PC-3 (cell line): ENCODE measurements around the gene LMO2.

ENCODE experiments used
- CTCF ChIP-seq: fragments of 300-600 bp; sonication (generic); conservative IDR thresholded peaks from 2 replicates; pipeline ENCODE4 v1.5.1; 2017; ENCODE audit warnings: antibody characterized with exemption, low read depth, mild to moderate bottlenecking, low read length
- EZH2 ChIP-seq: fragments of 300-600 bp; sonication (generic); IDR thresholded peaks from one replicate; pipeline ENCODE4 v1.6.1; 2017; ENCODE audit warnings: antibody characterized with exemption, mild to moderate bottlenecking, low read length; ENCODE audit not compliant: unreplicated experiment
- EZH2phosphoT487 ChIP-seq: fragments of 300-600 bp; sonication (generic); IDR thresholded peaks from 2 replicates; pipeline ENCODE4 v1.6.1; 2018; ENCODE audit warnings: mild to moderate bottlenecking, antibody characterized with exemption, low read length, borderline replicate concordance

DNA sequence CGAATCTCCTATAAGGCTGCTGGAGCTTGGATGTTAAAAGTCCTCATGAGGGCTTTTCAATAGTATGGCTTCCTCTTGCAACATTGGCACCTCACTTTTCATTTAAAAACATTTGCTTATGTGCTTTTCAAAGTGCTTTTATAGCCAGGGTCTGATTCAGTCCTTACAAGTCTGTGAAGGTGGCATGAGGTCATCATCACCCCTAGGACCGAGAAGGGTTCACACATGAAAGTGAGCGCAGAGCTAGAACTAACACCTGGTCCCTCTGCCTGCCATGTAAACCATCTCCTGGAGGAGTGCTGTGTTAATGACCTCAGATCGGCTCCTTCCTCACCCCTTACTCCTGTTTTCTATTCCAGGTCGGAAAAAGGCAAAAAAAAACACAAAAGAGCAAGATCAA lies 12.2 kb upstream of the LMO2 start:
- no peak for TF ChIP-seq CTCF
- no peak for TF ChIP-seq EZH2phosphoT487
- TF ChIP-seq EZH2 = no peak
